ENCODE measurements around the gene RHOG.
"Not testable (repeated sequence)": the region's sequence is repeated elsewhere in the genome, so short reads cannot be mapped to it uniquely, and the experiment has no call there.

The RHOG gene

DNA sequence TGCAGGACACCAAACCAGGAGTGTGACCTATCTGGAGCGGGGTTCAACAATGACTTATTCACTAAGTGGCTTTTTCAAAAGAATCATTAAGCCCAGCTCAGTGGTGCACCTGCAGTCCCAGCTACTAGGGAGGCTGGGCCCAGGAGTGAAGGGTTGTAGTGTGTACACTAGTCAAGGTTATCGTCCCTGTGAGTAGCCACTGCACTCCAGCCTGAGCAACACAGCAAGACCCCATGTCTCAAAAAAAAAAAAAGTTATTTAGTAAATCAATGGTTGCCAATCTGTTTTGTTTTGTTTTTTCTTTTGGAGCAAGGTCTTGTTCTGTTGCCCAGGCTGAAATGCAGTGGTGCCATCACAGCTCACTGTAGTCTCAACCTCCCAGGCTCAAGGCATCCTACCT is 7.9 kb downstream of the RHOG start:
- DNase-seq, result no peak

DNA sequence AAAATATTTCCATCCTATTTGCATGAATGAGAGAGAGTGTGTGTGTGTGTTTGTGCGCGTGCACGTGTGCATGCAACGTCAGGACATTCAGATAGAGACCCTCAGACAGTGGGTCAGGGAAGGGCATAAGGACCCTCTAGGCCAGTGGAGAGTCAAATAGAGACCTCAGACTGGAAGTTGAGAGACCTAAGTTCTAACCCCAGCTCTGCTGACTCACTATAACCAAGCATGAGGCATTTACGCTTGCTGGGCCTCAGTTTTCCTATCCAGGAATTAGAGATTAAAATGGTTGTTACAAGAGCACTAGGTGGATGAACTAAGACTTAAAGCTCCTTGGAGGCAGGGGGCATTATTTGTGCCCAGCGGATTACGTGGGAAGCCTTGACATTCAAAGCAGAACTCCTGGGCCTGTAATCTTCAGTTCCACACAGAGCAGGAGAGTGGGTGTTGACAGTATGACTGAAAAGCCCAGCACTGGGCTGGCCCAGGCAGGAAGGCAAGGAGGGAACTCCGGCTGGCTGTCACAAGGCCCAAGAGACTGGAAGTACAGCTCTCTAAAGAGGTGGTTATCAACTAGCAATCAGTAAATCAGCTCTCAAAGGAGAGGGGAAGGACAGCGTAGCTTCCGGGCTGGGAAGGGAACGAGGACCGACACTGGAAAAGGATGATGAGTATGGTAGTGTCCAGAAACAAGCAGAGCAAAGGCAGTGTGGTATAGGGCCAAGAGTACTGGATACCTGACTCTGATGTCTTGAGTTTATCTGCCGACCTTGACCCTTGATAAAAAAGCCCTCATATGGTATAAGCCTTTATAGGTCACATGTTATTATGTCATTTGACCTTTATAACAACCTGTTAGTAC is 9.2 kb downstream of the RHOG start:
- DNase-seq, result peak; percentile 71

DNA sequence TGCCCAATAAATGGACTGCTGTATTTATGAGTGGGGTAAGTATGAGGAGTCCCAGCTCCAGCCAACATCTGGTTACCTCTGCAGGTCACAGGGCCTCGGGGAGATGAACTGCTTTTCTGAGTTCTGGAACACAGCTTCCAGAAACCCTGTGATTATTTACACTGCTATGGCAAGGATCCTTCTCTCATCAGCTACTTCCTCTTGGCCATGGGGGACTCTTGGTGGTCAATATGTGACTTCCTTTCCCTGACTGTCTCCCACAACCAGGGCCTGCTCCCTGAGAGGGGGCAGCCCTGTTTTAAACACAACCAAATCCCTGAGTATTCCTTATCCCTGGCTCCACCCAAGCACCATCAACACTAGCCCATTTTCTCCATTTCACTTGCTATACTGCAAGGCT is 10.0 kb downstream of the RHOG start:
- no peak for DNase-seq

DNA sequence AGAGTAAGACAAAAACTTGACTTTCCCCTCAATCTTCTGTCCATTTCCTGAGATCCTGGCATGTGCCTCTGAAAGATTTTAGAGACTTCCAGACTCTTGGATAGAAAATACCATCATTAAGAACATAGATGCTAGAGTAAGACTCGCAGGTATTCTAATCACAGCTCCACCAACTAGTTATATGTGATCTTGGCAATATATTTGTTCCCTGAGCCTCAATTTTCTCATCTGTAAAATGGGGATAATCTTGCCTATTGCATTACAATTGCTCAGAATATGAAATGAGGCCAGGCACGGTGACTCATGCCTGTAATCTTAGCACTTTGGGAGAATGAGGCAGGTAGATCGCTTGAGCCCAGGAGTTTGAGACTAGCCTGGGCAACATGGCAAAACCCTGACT is 10.7 kb downstream of the RHOG start:
- DNase-seq, result no peak

DNA sequence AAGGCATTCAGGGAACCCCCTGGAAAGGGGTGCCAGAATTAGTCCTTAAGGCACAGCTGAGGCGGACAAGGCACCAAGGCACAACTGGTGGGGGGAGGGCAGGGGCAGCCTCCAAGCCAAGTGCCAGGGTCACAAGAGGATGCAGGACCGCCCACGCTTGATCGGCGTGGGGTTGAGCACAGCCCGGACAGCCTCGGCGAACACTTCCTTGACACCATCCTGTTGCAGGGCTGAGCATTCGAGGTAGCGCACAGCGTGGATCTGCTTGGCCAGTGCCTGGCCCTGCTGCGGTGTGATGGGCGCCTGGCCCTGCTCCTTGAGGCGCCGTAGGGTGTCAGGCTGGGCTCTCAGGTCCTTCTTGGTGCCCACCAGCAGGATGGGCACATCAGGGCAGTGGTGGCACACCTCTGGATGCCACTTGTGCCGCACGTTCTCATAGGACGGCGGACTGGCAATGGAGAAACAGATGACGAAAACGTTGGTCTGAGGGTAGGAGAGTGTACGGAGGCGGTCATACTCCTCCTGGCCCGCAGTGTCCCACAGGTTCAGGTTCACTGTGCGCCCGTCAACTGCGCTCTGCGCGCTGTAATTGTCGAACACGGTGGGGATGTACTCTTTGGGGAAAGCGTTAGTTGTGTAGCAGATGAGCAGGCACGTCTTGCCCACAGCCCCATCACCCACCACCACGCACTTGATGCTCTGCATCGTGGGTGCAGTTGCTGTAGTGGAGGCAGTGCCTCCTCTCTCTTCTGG is 13.1 kb downstream of the RHOG start:
- no peak for DNase-seq

DNA sequence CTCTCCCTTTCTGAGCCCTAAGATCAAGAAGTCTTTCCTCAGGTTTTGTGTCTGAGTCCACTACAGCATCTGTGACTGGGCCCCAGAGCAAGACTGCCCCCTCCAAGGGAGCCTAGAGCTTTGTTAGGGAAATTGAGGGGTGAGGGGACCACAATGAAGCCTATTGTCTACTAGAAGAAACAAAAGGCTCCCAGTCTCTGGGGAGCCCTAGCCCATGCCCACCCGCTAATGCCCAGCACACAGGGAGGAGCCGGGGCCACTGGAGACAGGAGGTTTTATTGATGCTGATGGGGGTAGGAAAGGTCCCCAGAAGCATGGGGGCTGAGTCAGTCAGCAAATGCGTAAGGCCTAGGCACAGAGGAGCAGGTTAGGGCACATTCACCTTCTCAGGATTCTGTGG is 14.0 kb downstream of the RHOG start:
- DNase-seq, result no peak

DNA sequence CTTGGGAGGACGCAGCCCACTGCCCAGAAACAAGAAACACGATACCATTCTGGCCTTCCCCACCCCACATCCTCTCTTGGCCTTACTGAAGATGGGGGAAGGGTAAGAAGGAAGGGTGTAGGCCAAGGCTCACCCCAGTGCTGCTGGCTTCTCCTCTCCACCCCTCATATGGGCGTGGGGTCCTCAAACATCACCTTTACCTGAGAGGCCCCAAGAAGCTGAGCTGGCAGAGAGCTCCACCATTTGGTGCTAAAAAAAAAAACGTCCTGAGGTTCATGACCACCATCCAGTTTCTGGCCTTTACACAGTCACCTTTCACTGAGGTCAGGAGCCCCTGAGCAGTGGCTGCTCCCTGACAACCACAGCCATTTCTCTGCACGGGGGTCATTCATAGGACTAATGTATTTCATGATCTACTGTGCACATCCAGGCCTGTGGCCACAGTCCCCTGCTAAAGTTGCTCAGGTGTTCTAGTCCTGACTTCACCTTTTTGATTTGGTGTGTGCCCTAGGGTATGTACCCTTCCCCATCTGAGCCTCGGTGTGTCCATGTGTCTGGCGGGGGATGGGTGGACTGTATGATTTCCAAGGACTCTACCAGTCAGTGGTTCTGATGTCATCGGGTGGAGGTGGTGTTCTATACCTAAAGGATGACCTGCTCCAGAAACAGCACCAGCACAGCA is 15.1 kb downstream of the RHOG start:
- DNase-seq, result no peak

DNA sequence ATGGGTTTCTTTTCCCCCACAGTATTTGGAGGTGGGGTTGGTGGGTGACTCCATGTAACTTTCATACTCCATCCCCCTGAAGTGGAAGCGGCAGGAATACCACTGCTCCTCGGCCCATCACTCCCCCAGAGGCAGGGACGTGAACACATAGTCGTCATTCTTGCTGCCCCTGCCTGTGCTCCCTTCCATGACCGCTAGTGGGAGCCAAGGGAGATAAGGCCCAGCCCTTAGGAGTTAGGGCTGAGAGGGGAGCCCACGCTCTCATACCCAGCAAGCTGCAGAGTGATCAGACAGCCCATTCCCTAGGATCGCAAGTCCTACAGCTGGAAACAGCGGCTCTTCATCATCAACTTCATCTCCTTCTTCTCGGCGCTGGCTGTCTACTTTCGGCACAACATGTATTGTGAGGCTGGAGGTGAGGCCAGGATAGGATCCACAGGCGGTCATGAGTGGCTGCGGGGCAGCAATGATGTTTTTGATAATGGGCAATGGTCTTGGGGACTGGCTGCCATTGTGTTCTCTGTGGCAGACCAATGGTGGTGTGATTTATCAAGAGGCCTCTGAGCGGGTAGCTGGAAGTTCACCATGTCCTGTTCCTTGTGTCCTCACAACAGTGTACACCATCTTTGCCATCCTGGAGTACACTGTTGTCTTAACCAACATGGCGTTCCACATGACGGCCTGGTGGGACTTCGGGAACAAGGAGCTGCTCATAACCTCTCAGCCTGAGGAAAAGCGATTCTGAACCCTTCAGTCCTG is 15.9 kb downstream of the RHOG start:
- DNase-seq, result peak; percentile 96

DNA sequence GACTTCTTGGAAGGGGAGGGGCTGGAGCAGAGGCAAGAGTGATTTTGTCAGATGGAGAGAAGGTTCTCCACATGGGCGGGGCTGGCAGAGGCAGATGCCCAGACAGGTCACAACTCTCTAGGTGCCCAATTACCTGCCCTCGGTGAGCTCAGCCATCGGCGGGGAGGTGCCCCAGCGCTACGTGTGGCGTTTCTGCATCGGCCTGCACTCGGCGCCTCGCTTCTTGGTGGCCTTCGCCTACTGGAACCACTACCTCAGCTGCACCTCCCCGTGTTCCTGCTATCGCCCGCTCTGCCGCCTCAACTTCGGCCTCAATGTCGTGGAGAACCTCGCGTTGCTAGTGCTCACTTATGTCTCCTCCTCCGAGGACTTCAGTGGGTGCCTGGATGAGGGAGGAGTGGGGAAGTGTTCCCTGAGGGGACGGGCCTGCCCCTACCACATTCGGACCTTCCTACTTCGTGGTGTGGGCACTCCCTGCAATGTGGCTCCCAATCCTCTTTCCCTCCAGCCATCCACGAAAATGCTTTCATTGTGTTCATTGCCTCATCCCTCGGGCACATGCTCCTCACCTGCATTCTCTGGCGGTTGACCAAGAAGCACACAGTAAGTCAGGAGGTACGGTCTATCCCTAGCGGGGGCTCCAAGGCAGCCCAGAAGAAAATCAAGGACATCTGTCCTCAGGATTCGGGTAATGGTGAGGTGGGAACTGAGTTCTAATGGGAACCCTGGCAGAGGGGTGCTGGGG is 16.8 kb downstream of the RHOG start:
- no peak for DNase-seq

DNA sequence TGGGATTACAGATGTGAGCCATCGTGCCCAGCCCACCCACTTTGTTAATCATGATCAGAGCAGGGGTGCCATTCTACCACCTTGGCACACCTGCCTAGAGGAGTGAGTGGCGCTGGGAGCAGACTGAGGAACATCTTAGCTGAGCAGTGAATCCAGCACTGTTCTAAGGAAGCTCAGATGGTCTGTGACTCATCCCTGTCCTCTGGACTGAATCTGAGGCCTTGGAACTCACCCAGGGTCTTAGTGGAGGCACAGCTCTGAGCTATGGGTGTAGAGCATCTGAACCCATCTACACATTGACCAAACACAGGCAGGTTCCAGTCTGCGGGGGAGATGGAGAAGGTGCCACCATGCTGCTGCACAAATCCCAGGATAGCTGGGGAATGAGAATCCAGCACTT is 17.5 kb downstream of the RHOG start:
- no peak for DNase-seq

DNA sequence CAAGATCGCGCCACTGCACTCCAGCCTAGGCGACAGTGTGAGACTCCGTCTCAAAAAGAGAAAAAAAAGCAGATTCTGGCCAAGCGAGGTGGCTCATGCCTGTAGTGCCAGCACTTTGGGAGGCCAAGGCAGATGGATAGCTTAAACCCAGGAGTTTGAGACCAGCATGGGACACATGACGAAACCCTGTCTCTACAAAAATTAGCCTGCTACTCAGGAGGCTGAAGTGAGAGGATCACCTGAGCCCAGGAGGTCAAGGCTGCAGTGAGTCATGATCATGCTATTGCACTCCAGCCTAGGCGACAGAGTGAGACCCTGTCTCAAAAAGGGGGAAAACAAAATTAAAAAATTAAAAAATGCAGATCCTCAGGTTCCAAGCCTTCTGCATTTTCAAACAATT is 18.4 kb downstream of the RHOG start:
- DNase-seq, result no peak

DNA sequence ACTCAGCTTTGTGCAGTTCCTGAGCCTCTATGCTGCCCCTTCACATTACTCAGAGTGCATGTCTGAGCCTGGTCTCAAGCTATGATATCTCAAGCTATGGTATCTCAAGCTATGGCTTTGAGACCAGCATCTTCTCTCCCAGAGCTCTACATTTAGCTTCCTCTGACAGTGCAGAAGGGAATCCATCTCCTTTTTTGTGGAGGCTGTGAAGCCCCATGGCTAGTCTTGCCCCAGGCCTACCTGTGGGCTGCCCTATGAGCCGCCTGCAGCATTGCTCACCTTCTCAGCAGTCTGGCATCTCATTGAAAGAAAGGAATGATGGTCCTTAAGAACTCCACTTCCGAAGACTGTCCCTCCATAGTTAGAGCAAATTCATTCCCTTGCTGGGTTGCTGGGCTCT is 19.8 kb downstream of the RHOG start:
- no peak for DNase-seq

DNA sequence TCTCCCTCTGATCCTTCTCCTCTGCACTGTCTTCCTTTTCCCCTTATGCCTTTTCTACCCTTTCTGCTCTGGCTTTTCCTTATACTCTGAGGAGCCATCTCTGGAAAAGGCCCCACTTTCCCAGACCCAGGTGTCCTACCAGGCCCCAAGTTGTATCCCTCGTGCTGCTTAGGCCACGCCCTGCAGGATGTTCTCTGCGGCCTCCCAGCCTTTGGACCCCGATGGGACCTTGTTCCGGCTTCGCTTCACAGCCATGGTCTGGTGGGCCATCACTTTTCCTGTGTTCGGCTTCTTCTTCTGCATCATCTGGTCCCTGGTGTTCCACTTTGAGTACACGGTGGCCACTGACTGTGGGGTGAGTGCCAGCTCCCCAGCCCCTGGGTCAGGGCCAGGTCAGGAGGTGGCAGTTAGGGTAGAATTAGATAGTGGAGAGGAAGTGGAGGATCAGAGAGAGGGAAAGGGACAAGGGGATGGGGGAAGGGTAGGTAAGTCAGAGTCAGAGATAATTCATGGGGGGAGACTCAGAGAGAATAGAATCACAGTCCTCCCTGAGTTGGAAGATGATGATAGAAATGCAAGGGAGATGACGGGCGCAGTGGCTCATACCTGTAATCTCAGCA is 23.5 kb downstream of the RHOG start:
- peak; percentile 51 for DNase-seq

DNA sequence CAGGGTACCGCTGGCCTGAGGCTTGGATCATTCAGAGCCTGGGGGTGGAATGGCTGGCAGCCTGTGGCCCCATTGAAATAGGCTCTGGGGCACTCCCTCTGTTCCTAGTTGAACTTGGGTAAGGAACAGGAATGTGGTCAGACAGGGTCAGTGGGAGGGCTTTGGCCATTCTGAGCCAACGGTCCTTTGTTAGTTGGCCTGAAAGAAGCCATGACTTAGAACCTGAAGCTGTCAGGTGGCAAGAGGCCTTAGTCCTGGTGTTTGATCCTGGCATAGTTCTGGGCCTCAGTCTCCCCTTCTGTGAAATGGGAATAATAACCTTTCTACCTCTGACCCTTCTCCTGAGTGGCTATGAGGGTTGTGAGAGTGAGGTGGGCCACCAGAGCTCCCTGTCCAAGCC is 24.1 kb downstream of the RHOG start:
- DNase-seq, result no peak

DNA sequence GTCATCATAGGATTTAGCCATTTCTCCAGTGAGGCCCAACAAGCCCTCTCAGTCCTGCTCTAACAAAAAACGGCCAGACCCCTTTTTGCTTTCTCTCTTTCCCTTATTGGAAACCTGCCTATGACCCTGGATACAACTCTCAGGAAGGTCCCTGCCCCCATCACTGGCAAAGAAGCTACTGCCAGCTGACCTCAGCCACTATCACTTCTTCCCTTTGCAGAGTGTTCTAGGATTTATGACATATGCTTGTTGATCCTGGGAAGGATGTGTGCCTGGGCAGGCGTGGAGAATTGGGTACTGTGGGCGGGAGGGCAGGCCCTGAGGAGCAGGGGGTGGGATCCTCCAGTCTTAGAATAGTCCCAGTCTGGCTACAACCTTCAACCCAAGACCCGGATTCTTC is 24.9 kb downstream of the RHOG start:
- DNase-seq, result no peak

DNA sequence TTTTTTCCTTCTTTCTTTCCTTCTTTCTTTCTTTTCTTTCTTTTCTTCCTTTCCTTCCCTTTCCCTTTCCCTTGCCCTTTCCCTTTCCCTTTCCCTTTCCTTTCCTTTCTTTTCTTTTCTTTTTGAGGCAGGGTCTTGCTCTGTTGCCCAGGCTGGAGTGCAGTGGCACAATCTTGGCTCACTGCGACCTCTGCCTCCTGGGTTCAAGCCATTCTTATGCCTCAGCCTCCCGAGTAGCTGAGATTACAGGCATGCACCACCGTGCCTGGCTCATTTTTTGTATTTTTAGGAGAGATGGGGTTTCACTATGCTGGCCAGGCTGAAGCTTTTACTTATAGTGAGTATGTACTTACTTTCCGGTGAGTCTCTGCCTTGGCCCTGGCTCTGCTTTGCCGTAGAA is 25.9 kb downstream of the RHOG start:
- DNase-seq, result not testable (repeated sequence)

DNA sequence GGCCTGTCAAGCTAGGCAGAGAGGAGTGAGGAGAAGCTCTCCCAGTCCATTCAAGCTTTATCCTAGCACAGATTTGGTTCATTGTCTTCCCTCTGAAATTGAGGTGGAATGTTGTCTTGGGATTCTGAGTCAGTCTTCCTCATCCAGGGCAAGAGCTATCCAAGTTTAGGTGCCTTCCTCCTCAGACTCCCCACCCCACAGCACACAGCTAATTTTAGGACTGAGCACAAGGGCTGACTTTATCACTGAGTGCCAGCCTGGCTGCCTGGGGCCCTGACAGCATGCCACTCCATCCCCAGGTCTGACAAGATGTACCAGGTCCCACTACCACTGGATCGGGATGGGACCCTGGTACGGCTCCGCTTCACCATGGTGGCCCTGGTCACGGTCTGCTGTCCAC is 29.8 kb downstream of the RHOG start:
- no peak for DNase-seq

DNA sequence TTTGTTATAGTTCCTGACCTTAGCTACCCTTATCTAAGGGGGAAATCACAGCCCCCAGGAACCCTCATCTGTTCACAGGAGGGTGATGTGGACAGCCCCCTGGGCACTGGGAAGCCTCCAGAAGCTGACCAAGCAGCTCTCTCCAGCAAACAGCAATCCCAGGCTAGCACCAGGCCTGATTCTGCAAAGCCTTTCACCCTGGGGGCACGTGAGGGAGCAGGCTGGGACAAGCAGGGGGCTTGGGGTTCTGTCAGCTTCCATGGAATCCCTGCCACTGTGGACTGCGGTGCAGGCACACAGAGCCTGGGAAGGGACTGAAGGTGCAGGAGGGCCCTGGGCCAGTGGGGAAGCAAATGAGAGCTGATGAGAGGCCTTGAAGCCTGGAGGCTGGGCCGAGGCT is 30.3 kb downstream of the RHOG start:
- no peak for DNase-seq

DNA sequence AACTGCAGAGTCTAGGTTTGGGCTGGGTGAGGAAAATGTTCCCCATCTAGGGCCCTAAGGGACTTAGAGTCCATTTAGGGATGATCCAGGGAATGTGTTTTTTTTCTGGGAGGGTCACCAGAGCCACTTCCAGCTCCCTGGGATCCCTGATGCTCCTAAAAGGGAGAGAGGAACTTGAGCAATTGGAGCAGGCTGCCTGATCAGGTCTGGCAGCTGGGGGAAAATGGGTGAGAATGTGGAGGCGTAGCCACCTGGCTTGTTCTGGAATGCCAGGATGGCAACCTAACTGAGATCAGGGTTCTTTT is 31.2 kb downstream of the RHOG start:
- DNase-seq, result no peak

DNA sequence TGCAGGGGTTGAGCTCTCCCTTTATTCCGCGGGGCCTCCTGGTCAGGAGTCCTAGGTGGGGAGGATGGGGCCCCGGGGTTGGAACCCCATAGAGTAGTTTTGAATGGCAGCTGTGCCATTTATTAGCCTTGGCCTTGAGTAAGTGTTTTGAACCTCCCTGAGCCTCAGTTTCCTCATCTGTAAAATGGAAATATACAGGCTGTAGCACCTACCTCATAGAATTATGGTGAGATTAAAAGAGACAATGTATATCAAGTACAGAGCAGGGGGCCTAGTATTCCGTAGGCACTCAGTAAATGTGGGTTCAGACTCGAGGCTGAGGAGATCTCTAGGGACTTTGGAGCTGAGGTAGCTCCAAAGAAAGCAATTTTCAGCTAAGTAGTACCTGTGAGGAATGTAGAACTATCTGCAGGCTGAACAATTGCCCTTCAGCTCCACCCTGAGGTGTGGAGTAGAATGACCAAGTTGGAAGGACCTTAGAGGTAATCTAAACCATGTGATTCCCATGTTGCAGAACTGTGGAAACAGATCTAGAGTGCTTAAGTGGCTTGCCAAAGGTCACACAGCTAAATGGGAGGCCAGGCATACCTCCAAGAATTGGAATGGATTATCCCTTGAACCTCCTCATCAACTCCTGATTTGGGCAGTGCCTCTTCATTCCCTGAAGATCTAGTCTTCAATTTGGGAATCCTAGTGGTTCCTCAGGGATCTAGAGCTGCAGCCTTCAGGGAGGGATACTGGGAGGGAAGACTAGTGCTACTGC is 31.7 kb downstream of the RHOG start:
- peak; percentile 90 for DNase-seq

All from hematopoietic multipotent progenitor cell treated with erythropoietin and hydrocortisone succinate and interleukin-3 and kit ligand, for 4 days (in vitro differentiated cells).